ENCODE data around the gene KHSRP.
A peak's percentile ranks its signal among the peaks of the same experiment; 100 is the strongest.
"Not testable (repeated sequence)": the region's sequence is repeated elsewhere in the genome, so short reads cannot be mapped to it uniquely, and the experiment has no call there.

The KHSRP gene

DNA sequence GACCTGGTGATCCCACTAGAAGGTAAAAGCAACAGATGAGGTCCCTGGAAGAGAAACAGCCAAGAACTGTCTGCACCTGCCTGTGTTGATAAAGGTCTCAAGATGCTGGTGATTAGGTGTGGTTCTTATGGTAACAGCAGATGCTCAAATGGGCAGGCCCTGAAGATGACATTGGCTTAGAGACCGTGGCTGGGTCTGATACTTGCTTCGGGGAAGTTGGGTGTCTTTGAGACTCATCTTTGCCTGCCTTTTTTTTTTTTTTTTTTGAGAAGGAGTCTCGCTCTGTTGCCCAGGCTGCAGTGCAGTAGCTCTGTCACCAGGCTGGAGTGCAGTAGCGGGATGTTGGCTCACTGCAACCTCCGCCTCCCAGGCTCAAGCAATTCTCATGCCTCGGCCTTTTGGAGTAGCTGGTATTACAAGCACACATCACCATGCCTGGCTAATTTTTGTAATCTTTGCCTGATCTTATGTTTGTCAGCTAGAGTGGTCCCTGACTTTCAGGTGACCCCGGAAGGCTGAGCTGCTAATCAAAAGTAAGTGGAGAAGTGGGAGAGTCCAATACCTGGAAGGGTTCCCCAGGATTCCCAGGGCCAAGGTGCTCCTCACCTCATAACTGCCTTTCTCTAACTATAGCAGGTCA lies 27.1 kb upstream of the KHSRP start:
- no peak for DNase-seq (ENCODE audit: low read depth in 1 of 2, low spot score in 1 of 2)

DNA sequence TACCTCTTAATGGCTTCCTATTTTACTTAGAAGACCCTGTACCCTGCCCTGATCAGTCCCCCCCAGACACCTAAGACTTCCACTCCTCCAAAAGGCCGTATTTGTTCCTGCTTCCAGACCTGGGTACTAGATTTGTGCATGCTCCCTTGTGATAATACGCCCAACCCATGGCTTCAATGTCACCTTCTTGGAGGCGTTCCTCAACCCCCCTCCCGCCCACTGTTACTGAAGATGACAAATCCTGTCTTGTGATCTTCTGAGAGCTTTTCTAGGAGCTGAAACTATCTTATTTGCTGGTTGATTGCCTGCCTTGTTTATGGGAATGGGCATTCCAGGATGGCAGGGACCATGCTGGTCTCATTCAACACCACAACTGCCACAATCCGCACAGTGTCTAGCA lies 25.6 kb upstream of the KHSRP start:
- DNase-seq (ENCODE audit: low read depth in 1 of 2, low spot score in 1 of 2), result no peak

DNA sequence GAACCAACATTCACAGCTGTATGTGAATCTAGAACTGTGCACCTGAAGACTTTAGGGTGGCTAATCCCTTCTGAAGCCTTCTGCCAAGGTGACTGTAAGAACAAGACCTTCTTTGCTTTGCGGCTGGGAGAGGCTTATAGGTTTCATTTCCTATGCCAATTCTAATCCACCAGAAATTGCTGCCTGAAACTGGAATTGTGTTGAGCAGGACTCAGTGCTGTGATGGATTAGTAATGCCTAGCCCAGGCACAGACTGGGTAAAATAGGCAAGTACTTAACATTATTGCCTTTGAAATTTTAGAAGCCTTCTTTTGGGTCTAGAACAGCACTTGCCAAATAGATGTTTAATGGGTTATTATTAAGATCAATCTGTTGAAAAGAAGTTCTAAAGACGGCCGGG lies 23.4 kb upstream of the KHSRP start:
- DNase-seq (ENCODE audit: low read depth in 1 of 2, low spot score in 1 of 2), result no peak

DNA sequence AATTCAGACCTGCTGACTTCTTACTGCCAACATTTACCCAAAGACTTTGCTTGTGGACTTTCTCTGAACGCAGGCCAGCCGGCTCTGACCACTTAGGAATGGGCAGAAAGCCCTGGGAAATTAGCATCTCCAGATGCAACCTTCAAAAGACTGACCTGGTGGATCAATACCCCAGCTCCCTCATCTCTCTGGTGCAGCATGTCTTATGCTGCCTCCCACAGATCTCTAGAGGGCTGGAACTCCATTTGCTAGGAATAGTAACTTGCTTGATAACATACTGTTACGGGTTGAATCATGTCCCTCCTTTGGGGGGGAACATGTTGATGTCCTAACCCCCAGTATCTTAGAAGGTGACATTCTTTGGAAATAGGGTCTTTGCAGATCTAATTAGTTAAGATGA lies 21.8 kb upstream of the KHSRP start:
- DNase-seq (ENCODE audit: low read depth in 1 of 2, low spot score in 1 of 2), result no peak

DNA sequence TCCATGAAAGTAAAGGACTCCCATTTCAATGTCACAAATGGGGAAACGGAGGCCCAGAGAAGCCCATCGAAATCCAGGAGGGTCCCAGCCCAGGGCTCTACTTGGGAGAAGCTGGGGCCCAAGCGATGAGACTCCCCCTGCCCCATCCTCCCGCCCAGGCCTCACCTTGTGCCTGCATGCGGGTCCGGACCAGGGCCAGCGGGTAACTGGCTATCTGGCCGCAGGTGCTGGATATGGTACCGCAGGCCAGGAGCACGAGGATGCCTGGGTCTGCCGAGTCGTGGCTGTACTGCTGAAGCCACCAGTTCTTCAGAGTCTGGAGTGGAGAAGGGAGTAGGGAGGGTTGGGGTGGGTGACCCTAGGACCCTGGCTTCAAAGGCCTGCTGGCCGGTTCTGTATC lies 19.4 kb upstream of the KHSRP start:
- DNase-seq (ENCODE audit: low read depth in 1 of 2, low spot score in 1 of 2), result no peak

DNA sequence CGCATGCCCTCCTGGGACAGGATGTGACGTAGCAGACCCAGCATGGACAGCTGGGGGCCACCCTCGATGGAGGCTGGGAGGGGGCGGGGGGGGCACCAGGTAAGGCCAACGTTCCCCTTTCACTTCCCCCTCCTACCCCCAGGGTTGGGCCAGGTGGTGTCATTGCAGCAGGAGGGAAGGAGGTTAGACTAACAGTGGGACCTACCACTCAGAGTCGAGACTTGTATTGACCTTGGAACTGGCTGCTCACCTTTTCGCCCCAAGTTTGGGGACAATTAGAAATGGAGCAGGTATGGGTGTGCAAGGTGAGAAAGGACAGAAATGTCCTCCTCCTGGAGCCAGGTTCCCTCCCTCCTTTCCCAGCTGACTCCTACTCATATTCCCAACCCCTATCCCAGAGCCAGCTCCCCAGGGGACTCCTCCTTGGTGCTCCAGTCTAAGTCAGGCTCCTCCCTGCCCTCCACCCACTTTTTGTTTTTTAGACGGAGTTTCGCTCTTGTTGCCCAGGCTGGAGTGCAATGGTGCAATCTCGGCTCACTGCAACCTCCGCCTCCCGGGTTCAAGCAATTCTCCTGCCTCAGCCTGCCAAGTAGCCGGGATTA lies 17.6 kb upstream of the KHSRP start:
- no peak for DNase-seq (ENCODE audit: low read depth in 1 of 2, low spot score in 1 of 2)

DNA sequence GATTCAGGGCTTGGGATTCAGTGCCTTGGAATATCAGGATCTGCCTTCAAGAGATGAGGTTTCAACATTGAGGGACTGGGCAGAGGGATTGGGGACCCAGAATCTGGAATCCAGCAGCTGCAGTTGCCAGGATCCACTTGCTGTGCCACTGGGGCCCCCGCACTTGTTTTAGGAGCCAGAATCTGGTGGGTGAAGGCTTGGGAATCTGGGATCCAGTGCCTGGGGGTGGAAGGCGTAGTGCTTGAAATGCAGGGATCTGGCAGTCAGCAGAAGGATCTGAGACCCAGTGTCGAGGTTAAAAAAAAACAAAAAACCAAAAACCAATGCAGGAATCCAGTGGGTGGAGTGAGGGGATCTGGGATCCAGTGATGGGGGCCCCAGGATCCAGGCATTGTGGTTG lies 16.3 kb upstream of the KHSRP start:
- no peak for DNase-seq (ENCODE audit: low read depth in 1 of 2, low spot score in 1 of 2)

DNA sequence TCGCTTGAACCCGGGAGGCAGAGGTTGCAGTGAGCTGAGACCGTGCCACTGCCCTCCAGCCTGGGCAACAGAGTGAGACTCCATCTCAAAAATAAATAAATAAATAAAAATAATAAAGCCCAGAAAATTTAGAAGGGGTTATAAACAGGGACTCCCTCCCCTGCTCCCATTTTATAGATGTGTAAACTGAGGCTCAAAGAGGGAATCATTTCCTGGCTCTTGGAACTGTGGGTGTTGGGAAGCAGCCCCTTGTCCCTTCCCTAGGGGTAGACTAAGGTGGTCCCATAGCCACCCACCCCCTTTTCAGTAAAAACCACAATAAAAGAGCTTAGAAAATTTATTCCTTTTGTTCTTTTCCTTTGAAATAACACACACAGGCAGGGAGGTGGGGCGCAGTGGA lies 15.1 kb upstream of the KHSRP start:
- DNase-seq (ENCODE audit: low read depth in 1 of 2, low spot score in 1 of 2), result no peak

DNA sequence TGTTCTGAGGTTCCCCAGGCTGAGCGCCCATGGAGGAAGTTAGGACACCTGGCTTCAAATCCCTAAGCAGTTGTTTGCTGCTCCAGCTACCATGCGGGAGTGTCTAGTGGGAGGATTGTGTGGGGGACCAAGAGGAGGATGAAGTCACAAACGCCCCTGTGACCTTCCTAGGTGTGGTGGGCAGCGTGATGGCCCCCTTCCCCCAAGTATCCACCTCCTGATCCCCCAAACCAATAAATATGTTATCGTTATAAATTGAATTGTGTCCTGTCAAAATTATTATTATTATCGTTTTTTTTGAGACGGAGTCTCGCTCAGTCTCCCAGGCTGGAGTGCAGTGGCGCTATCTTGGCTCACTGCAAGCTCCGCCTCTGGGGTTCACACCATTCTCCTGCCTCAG lies 9.1 kb upstream of the KHSRP start, which contains the start of gene SLC25A41:
Gene SLC25A41, minus strand, starts transcription at position 101 of the 400 bp plus-strand sequence. Its CDS starts 70 bp downstream, at position 31.
- DNase-seq (ENCODE audit: low read depth in 1 of 2, low spot score in 1 of 2), result no peak

DNA sequence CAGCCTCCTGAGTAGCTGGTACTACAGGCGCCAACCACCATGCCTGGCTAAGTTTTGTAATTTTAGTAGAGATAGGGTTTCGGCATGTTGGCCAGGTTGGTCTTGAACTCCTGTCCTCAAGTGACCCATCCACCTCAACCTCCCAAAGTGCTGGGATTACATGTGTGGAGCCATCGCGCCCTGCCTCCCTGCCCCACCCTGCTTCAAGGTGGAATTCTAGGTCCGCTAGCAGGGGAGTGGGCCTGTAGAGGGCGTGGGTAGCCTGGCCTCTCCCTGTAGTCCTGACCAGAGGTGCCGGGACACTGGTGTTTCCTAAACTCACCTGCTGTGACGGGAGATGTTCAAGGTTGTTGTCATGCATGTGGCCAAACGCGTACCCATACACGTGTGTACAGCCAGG lies 8.6 kb upstream of the KHSRP start:
- DNase-seq (ENCODE audit: low read depth in 1 of 2, low spot score in 1 of 2), result no peak

DNA sequence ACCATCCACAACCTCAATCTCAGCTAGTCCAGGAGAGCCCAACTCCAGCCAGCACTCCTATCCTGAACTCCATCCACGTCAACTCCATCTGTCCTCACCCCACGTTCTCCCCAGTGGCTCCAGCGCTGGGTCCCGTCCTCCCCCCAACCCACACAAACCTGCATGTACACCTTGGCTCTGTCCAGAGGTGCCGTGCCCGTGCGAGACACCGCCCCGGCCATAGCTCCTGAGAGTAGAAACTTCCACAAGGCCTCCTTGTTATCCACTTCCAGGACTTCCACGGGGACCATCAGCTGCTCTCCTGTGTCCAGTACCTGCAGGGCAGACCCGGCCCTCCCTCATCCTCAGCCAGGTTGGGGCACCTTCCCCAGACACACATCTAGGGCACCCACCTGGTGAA lies 7.3 kb upstream of the KHSRP start:
- DNase-seq (ENCODE audit: low read depth in 1 of 2, low spot score in 1 of 2), result no peak

DNA sequence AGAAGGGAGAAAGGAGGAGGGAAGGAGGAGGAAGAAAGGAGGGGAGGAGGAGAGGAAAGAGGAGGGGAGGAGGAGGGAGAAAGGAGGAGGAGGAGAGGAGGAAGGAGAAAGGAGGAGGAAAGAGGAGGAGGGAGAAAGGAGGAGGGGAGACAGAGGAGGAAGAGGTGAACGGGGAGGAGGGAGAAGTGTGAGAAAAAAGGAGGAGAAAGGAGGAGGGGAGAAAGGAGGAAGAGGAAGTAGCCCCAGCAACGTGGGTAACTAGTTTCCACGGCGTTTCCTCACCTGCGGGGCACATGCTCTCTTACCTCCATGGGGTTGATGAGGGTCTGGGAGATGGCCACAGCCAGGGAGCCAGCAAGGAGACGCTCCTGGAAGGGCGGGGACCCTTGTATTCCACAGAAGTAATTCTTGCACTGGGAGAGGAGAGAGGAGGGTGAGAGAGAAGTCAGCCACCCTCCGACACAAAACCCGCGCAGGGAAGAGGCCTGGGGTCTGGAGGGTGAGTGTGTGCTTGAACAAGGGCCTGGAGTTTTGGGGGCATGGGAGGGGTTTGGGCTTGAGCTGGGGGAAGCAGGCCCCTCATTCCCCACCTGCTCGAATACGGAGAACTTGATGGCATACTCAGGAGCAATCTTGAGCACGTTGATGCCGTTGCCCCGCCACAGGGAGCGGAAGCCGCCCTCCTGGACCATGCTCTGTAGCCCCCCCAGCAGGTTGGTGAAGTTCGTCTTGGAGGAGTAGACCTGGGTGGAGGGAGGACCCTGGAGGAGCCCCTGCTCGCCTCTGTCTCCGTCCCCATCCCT lies 5.0 kb upstream of the KHSRP start:
- DNase-seq (ENCODE audit: low read depth in 1 of 2, low spot score in 1 of 2), result no peak

DNA sequence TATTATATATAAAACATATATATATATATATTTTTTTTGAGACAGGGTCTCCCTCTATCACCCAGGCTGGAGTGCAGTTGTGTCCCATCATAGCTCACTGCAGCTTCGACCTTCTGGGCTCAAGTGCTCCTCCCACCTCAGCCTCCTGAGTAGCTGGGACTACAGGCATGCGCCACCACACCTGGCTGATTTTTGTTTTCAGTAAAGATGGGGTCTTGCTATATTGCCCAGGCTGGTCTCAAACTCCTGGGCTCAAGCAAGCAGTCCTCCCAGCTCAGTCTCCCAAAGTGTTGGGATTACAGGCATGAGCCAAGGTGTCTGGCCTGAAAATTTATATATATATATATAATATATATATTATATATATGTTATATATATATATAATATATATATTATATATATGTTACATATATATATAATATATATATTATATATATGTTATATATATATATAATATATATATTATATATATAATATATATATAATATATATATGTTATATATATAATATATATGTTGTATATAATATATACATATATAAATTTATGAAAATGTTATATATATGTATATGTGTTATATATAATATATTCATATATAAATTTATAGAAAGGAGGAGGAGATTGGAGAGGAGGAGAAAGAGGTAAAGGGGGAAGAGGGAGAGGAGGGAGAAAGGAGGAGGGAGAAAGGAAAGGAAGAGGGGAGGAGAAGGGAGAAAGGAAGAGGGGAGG lies 4.2 kb upstream of the KHSRP start:
- not testable (repeated sequence) for DNase-seq (ENCODE audit: low read depth in 1 of 2, low spot score in 1 of 2)

DNA sequence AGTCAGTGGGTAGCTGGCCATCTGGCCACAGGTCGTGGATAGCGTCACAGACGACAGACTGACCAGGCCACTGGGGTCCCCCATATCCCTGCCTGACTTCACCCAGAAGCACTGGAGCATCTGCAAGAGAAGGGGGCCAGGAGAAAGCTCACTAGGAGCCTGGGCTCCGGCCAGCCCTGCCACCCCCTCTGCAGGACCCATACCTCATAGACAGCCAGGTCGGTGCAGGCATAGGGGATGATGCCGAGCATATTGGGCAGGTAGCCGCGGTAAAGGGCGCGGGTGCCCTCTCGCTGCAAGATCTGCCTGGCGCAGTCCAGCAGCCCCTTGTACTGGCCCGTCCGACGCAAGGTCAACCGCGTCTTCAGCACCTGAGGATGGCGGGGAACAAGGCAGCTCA lies 2.5 kb upstream of the KHSRP start:
- no peak for DNase-seq (ENCODE audit: low read depth in 1 of 2, low spot score in 1 of 2)

DNA sequence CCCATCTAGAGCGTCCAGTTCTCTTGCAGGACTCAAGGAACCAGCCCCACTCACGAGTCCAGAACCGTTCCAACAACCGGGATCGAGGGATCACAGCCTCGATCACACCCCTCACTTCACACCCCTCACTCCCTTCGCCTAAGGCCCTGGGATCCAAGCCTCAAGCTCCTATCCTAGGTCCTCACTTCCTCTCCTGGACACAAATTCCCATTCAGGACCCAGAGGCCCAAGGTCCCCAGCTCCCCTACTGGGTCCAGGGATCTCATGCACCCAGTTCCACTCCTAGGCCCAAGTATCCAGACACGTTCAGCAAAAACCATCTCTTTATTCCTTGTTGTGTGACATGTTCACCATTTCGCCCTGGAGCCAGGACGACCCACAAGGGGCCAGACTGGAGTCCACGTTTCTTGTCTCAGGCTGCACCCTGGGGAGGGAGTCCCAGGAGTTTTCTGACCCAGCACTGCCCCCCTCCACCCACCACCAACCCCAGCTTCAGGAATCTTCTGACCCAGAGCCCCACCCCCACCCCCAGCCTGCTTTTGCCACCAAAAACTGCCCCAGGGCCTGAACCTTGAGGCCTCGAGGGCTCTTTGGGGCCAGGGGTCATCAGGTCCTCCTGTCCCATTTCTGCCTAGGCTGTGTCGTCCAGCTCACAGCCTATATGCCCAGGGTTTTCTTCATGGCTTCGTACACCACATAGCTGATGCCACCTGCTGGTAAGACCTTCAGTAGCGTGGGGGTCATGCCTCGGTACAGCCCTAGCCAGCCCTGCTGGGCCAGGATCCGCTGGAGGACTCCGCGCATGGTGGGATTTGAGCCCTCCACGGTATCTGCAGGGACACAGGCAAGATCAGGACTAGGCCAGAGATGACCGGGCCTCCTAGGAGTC lies 1.4 kb upstream of the KHSRP start:
- DNase-seq (ENCODE audit: low read depth in 1 of 2, low spot score in 1 of 2), result no peak

DNA sequence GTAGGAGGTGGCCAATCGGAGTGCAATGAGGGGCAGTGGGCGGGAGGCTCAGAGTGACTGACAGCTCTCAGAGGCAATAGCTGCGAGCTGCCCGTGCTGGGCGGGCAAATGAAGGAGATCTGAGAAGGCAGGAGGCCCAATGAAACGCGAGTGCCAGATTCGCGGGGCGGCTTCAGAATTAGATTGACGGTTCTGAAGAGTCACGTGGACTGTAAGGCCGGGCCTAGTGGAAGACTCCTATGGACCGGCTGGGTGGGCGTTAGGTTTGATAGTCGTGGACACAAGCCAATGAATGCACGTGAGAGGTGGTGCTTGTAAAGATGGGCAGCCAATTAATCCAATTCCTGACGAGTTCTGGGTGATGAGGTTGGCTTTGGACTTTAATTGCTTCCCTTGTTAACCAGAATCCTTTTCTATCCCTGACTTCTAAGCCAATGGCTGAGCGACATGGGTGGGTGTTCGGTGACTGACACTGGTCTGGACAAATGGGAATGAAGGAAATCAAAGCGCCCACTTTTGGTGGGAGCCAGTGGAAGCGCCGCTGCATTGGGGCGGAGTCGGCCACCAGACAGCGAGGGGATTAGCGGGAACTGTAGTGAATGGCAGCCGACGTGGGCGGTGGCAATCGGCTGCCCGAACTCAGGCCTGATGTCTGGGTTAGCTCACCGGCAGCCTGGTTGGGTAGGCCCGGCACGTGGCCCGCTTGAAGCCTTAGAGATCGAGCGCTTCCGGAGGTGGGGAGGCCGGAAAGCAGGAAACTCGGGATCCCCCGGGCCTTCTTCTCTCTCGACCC lies 524 bp upstream of the KHSRP start:
- DNase-seq (ENCODE audit: low read depth in 1 of 2, low spot score in 1 of 2), result peak; percentile 95 to 98

DNA sequence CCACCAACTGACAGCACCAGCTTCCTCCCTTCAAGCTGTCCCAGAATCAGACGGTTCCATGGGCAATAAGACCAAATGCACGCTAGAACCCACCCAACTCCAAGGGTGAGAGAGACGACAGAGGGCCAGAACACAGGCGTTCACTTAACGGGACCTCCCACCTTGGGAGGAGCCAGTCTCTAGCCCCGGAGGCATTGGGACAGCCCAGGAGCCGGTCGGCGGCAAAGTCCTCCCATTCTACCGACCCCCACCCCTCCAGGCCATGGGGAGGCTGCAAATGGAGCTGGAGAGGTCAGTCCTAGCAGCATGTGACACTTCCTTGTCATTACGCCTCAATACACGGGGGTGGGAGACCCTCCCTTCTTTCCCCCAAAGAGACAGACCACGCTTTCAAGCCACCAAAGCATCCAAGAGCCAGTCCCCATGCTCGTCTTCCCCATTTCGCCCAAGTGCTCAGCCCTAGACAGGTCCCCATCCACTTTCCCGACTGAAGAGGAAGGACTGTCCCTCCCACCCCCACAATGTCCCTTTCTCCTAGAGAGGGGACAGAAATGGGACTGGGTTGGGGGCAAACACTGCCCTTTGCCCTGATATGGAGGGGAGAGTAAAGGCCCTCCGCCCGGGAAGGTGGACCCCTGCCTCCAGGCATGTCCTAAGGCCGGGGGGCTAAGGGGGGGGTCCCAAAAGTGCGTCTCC lies 964 bp downstream of the KHSRP start:
- DNase-seq (ENCODE audit: low read depth in 1 of 2, low spot score in 1 of 2), result no peak

DNA sequence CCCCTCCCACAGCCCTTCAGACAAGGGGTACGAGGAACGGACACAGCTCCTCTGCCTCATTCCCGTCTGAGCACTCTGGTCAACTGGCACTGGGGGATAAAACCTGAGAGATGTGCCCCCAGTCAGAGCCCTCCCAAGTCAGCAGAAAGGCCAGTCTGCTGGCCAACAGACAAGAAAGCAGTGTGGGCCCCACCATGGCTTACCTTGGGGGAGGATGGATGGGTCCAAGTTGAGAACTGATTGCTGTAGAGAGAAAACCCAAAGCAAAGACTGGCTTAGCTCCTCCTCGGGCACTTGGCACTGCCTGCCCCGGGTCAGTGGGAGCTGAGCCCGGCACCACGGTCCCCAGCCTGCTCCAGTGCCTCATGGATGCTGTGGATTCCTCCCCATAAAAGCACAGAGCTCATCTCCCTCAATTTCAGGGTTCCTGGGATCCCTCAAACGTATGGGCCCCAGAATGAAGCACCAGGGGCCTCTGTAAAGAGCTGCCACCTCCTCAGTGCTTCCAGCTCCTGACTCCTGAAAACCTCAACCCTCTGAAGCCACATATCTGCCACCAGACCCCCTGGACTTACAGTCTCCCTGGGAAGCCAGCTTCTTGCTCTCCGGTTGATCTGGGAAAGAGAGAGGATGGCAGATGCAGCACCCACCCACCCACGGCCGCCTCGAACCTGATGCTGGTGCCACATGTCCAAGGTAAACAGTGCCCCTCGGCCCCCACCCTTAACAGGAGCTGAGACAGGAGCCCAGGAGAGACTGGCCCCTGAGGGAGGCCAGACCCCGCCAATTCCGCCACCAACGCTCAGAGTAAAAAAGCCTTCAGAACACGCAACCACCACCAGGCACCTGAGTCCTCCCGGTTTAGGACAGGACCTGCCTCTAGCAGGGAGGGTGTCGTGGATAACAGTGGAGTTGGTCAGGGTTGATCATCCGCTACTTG lies 3.3 kb downstream of the KHSRP start:
- DNase-seq (ENCODE audit: low read depth in 1 of 2, low spot score in 1 of 2), result no peak
